CD4-positive, alpha-beta T cell treated with Interleukin-4 for 4 hours (primary cell): Measurements from ENCODE around the gene SH2D5.
"Not testable (repeated sequence)": the region's sequence is repeated elsewhere in the genome, so short reads cannot be mapped to it uniquely, and the experiment has no call there.

Source experiments
- DNase-seq: peaks from one replicate; pipeline ENCODE4 v3.0.0-alpha.2; 2020

Gene SH2D5

DNA sequence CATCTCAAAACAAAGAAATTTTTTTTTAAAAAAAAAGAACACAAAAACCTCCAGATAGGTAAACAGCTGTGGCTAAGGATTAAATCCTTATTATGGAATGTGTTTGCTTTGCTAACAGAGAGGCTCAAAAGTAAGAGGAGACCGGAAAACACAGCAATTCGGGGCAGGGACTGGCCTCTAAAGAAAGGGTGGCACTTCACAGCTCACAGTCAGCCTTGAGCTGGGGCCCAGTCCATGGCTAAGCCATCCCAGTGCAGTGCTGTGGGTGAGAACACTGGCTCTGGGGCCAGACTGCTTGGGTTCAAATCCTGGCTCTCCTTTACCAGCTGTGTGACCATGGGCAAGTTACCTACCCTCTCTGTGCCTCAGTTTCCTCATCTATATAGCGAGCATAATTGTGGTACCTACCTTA, 42.9 kb downstream of the SH2D5 start:
- DNase-seq = no peak

GRCh38 chr1:20686883-20687725, 45.4 kb downstream of the SH2D5 start:
- no peak for DNase-seq

DNA sequence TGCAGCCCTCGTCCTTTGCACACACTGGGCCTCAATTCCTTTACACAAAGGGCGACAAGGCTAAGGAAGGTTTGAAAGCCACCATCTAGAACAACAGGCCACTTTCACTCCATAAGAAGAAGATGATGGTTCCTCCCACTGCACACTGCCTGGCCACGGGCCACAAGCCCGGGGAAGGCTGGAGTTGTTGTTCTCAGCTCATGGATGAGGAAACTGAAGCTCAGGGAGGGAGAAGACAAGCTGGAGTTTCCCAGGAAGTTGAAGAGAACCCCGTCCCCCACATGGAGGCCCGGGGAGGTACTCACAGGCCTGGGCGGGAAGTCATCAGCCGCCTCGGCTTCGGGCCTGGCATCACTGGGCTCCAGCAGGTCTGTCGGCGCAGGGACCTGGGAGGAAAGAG, 46.8 kb downstream of the SH2D5 start:
- no peak for DNase-seq

- no peak for DNase-seq
These were observed 47.3 kb downstream of the SH2D5 start for GRCh38 chr1:20685099-20685662.

DNA sequence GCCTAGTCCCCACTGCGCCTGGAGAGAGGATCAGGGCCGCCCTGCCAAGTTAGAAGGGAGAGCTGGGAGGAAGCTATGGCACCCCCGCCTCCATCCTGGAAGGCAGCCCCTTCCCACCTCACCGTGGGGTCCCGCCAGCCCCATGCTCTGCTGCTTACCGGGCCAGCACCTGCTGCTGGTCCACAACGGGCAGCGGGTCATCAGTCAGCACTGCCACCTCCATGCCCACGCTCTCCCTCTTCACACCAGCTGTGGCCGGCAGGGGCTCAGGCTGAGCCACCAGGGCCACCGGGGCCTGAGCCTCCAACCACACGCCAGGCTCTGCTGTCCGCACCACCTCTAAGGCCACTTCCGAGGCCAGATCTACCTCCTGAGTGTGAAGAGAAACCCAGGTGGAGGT, 47.9 kb downstream of the SH2D5 start:
- no peak for DNase-seq

DNA sequence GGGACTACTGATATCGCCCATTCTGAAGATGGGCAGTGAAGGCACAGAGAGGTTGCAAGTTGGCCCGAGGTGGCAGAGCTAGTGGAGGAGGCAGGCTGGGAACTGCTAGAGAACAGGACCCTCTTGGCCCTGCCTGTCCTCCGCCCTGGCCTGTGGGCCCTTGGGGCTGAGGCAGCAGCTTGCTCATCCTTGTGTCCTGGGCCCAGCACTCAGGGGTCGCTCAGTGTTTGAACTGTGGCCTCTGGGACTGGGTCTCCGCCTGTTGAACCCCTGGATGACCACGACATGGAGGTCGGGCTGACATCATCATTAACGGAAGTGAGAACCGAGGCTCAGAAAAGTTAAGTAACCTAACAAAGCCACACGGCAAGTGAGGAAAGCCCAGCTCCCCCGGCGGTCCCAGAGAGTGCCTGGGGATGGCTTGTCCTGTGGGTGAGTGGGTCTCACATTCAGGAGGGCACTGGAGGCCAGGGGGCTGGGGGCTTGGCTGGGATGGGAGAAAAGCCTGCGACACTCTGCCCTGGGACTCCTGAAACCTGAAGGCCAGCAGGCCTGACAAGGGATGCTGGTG, 48.4 kb downstream of the SH2D5 start:
- DNase-seq = no peak

- DNase-seq = no peak
These were observed 48.9 kb downstream of the SH2D5 start for GRCh38 chr1:20683614-20684013.

DNA sequence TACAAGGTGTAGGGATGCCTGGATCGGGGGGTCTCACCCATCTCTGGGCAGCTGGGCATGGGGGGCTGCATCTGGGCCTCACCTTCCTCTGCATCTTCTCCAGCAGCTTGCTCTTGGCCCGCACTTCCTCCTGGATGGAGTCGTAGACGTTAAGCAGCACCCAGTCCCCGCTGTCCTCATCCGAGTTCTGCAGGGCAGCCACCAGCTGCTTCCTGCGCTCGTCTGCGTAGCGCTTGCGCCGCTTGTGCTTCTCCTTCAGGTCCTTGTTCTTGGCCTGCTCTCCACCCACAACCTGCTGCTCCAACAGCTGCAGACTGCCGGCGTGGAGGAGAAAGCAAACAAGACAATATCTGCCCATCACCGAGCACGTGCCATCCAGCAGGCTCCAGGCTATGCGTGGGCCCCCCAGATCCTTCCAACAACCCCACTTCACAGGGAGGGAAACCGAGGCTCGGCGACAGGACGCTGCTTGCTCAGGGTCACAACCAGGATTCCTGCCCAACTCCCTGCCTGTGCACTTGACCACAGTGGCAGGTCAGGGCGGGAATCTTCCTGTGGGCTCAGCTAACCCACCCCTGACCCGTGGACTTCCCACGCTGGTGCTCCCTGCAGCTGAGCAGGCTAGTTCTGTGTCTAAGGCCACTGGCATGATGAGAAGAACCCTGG, 49.8 kb downstream of the SH2D5 start:
- DNase-seq = no peak

DNA sequence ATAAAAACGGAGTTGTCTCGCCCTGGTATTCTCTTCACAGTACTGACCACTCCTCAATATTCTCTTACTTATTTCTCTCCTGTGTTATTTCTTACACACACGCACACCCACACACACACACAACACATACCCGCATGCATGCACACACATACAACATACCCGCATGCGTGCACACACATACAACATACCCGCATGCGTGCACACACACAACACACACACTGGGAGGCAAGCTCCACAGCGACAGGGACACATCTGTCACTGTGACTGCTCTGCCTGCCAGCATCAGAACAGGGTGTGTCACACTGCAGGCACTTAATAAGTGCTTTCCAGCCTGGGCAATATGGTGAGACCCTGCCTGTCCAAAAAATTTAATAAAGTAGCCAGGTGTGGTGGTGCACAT, 50.5 kb downstream of the SH2D5 start:
- no peak for DNase-seq

DNA sequence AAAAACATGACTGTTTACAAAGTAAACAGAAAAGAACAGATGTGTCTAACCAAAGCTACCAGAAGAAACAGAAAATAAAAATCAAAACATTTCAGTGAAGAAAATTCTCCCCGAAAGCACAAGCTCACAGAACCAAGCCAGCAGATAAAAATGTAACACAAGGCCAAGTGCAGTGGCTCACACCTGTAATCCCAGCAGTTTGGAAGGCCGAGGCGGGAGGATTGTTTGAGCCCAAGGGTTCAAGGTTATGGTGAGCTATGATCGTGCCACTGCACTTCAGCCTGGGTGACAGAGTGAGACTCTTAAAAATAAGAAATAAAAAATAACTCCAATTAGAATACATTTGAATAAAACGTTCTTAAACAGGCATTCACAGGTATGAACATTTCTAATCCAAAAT, 52.2 kb downstream of the SH2D5 start:
- no peak for DNase-seq

GRCh38 chr1:20678599-20678998, 53.9 kb downstream of the SH2D5 start:
- peak; percentile 14 for DNase-seq

DNA sequence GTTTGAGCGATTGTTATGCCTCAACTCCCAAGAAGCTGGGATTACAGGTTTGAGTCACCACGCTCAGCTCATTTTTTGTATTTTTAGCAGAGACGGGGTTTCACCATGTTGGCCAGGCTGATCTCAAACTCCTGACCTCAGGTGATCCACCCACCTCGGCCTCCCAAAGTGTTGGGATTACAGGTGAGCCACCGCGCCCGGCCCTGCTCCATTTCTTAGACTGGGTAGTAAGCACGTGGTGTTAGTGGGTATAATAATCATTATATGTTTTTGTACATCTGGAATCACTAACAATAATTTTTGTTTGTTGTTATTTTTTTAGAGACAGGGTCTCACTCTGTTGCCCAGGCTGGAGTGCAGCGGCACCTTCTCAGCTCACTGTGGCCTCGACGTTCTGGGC, 58.9 kb downstream of the SH2D5 start:
- DNase-seq = not testable (repeated sequence)

- no peak for DNase-seq
These were observed 60.3 kb downstream of the SH2D5 start for GRCh38 chr1:20672265-20672632.

- no peak for DNase-seq
These were observed 61.6 kb downstream of the SH2D5 start for GRCh38 chr1:20670936-20671335.
